HG03342 (cell line): ENCODE results near the gene UGT1A4.
"Not testable (repeated sequence)": the region's sequence is repeated elsewhere in the genome, so short reads cannot be mapped to it uniquely, and the experiment has no call there.

Experiments used
- ATAC-seq: cut with Tn5 transposase; IDR thresholded peaks from one replicate; pipeline ENCODE4 v1.9.1; 2021; ENCODE audit warnings: mild to moderate bottlenecking, moderate library complexity; ENCODE audit not compliant: unreplicated experiment

UGT1A4 gene

GRCh38 chr2:233699424-233700027, 19.0 kb upstream of the UGT1A4 start:
- ATAC-seq = no peak

GRCh38 chr2:233700028-233700635, 18.4 kb upstream of the UGT1A4 start:
- ATAC-seq = no peak

GRCh38 chr2:233700842-233701241, 17.7 kb upstream of the UGT1A4 start:
- not testable (repeated sequence) for ATAC-seq

GRCh38 chr2:233702238-233702637, 16.3 kb upstream of the UGT1A4 start:
- ATAC-seq = no peak

- no peak for ATAC-seq
These were observed 12.5 kb upstream of the UGT1A4 start for GRCh38 chr2:233705911-233706506.

GRCh38 chr2:233706720-233707119, 11.8 kb upstream of the UGT1A4 start:
- no peak for ATAC-seq

- ATAC-seq = no peak
These were observed 10.4 kb upstream of the UGT1A4 start for GRCh38 chr2:233707940-233708644.

- no peak for ATAC-seq
These were observed 9.6 kb upstream of the UGT1A4 start for GRCh38 chr2:233708942-233709341.

- peak; percentile 69 for ATAC-seq
These were observed 7.1 kb upstream of the UGT1A4 start for GRCh38 chr2:233711312-233712008.

GRCh38 chr2:233712611-233713261, 5.8 kb upstream of the UGT1A4 start, which contains the start of gene UGT1A5:
TSS of gene UGT1A5 (plus strand) at chr2:233712907. CDS start at chr2:233712992, 85 bp downstream.
- ATAC-seq = no peak

- no peak for ATAC-seq
These were observed 5.3 kb upstream of the UGT1A4 start for GRCh38 chr2:233713262-233713615.

- ATAC-seq = no peak
These were observed 4.4 kb upstream of the UGT1A4 start for GRCh38 chr2:233714121-233714520.

GRCh38 chr2:233728723-233729301, 10.3 kb downstream of the UGT1A4 start, which contains the start of gene UGT1A3:
TSS of gene UGT1A3 (plus strand) at chr2:233729042. CDS start at chr2:233729127, 85 bp downstream.
- no peak for ATAC-seq

- not testable (repeated sequence) for ATAC-seq
These were observed 18.5 kb downstream of the UGT1A4 start for GRCh38 chr2:233736868-233737653.

- no peak for ATAC-seq
These were observed 22.3 kb downstream of the UGT1A4 start for GRCh38 chr2:233740870-233741269.

GRCh38 chr2:233743464-233744259, 25.1 kb downstream of the UGT1A4 start:
- ATAC-seq = no peak

- no peak for ATAC-seq
These were observed 26.7 kb downstream of the UGT1A4 start for GRCh38 chr2:233745073-233745755.

GRCh38 chr2:233745838-233746237, 27.3 kb downstream of the UGT1A4 start:
- not testable (repeated sequence) for ATAC-seq
